A673 (cell line): ENCODE measurements around the gene DLG5. TPM values are rescaled to one million over a fixed set of nuclear protein-coding genes. Genes with fewer than 3 reads are reported as not detected.

ENCODE experiments used
- BruUV-seq: library from RNA; stranded (reverse); fragments of 400-500 nt; replicated peaks from 2 replicates; lab custom pipeline; 2021; lab: Mats Ljungman, UMichigan
- CTCF ChIA-PET: fragments of 300-600 bp; sonication (Branson Sonifier 250); formaldehyde crosslinking; loops from one replicate; lab custom pipeline; 2022; ENCODE audit warnings: antibody characterized with exemption; lab: Charles Lee
- POLR2A ChIA-PET: fragments of 300-600 bp; sonication (Branson Sonifier 250); formaldehyde crosslinking; loops from one replicate; lab custom pipeline; 2022; ENCODE audit warnings: antibody characterized with exemption; ENCODE audit not compliant: low non-redundant PET; lab: Charles Lee
- DNase-seq: peaks from one replicate; pipeline ENCODE4 v3.0.0-alpha.2; 2015; ENCODE audit warnings: low spot score
- H3K27ac ChIP-seq: fragments of 200-600 bp; sonication (generic); 2 replicates; pipeline ENCODE4 v1.5.1; 2016; ENCODE audit warnings: mixed run types, low read depth, mild to moderate bottlenecking, mixed read lengths, antibody characterized with exemption, low read length; ENCODE audit not compliant: poor library complexity, severe bottlenecking
- H3K27me3 ChIP-seq: fragments of 200-600 bp; sonication (generic); replicated peaks from 2 replicates; pipeline ENCODE4 v1.6.1; 2017; ENCODE audit warnings: mixed run types, low read depth, mild to moderate bottlenecking, mixed read lengths, antibody characterized with exemption, low read length; ENCODE audit not compliant: insufficient read depth, poor library complexity
- H3K36me3 ChIP-seq: fragments of 200-600 bp; sonication (generic); 2 replicates; pipeline ENCODE4 v1.6.1; 2016; ENCODE audit warnings: mixed run types, mild to moderate bottlenecking, mixed read lengths, antibody characterized with exemption, low read length; ENCODE audit not compliant: insufficient read depth, poor library complexity, severe bottlenecking
- H3K4me1 ChIP-seq: fragments of 200-600 bp; sonication (generic); 2 replicates; pipeline ENCODE4 v1.6.1; 2017; ENCODE audit warnings: mixed run types, mild to moderate bottlenecking, mixed read lengths, antibody characterized with exemption, low read length; ENCODE audit not compliant: insufficient read depth, poor library complexity, severe bottlenecking
- H3K4me3 ChIP-seq: fragments of 200-600 bp; sonication (generic); 2 replicates; pipeline ENCODE4 v1.5.1; 2016; ENCODE audit warnings: low read depth, mixed run types, mild to moderate bottlenecking, mixed read lengths, low read length; ENCODE audit not compliant: poor library complexity, severe bottlenecking
- H3K9me3 ChIP-seq: fragments of 200-600 bp; sonication (generic); 2 replicates; pipeline ENCODE4 v1.6.1; 2016; ENCODE audit warnings: mixed run types, low read depth, mild to moderate bottlenecking, mixed read lengths, antibody characterized with exemption, low read length; ENCODE audit not compliant: poor library complexity, severe bottlenecking
- EZH2 ChIP-seq: fragments of 200-600 bp; sonication (generic); IDR thresholded peaks from 2 replicates; pipeline ENCODE4 v1.6.1; 2017; ENCODE audit warnings: borderline replicate concordance, low read depth, mild to moderate bottlenecking, mixed read lengths, antibody characterized with exemption, low read length; ENCODE audit not compliant: poor library complexity, severe bottlenecking
- intact Hi-C: fragments of 100-400 bp; cut with micrococcal nuclease; formaldehyde crosslinking; loops from one replicate; pipeline ENCODE4 v1.10.0; 2022; ENCODE audit not compliant: unreplicated experiment
- total RNA-seq: library from RNA; stranded (reverse); gene quantifications from 2 replicates; pipeline ENCODE4 v1.2.3, GENCODE V29; 2021
- TF ChIP-seq, protein P1 (sequence below): fragments of 300-800, 200-600 bp; sonication (generic); conservative IDR thresholded peaks from 2 replicates; pipeline ENCODE4 v1.5.1; 2017; ENCODE audit warnings: low read depth, mild to moderate bottlenecking, antibody characterized with exemption, low read length, moderate library complexity, mixed read lengths

The DLG5 gene
- total RNA-seq, 1 experiment from 2014 or later = 44.0 TPM

DNA sequence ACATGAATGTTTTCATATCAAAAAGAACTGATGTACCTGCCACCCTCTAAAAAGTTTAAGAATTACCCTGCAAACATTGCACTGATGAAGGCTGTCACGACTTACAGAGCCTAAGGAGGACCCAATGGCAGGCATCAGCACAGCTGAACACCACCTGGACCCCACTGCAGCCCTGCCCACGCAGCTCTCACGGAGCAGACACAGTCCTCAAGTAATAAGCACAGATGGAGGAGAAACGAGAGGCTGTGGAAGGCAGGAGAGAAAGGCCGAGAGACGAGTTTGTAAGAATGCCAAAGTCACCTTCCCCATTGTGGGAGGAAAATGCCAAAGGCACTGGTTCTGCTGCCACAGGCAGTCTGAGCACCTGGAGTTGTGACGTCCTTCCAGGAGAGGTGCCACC is 135.0 kb downstream of the DLG5 start:
- H3K27ac ChIP-seq = no peak overlapping the region
- no peak overlapping the region for H3K4me3 ChIP-seq
- no peaks in the 10 kb centered on the region for H3K9me3 ChIP-seq
- H3K36me3 ChIP-seq = peaks cover 6% of the 10 kb centered on the region
- TF ChIP-seq, protein P1, sequence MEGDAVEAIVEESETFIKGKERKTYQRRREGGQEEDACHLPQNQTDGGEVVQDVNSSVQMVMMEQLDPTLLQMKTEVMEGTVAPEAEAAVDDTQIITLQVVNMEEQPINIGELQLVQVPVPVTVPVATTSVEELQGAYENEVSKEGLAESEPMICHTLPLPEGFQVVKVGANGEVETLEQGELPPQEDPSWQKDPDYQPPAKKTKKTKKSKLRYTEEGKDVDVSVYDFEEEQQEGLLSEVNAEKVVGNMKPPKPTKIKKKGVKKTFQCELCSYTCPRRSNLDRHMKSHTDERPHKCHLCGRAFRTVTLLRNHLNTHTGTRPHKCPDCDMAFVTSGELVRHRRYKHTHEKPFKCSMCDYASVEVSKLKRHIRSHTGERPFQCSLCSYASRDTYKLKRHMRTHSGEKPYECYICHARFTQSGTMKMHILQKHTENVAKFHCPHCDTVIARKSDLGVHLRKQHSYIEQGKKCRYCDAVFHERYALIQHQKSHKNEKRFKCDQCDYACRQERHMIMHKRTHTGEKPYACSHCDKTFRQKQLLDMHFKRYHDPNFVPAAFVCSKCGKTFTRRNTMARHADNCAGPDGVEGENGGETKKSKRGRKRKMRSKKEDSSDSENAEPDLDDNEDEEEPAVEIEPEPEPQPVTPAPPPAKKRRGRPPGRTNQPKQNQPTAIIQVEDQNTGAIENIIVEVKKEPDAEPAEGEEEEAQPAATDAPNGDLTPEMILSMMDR = no peak
- no peaks in the 10 kb centered on the region for H3K27me3 ChIP-seq
- ChIA-PET POLR2A (interaction anchor here (0.6 kb wide), 1 partner anchor 592 kb away, joined by 3 read pairs; no protein-coding TSS in a partner anchor), CTCF (no interaction called here)
- intact Hi-C loops = no loop called here
- H3K4me1 ChIP-seq = no peaks in the 10 kb centered on the region
- BruUV-seq = no TSS peak
- no peak for DNase-seq

DNA sequence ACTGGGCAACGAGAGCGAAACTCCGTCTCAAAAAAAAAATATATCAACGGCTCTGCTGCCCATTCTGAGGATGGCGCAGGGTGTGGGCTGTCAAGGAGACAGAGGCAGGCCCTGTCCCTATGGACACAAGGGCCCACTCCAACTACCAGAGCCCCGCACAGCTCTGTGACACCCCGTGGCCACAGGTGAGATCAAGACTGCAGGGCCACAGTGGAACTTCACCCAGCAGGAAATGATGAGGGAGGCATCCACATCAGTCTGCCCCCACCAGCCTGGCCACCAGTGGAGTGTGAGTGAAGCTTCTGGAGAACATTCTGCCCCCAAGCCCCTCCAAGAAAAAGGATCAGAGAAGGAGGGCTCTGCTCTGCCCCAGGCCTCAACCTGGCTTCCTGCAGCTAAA is 136.7 kb downstream of the DLG5 start:
- no peak for DNase-seq
- no TSS peak for BruUV-seq
- Histone ChIP-seq H3K9me3 (no peaks in the 10 kb centered on the region), H3K36me3 (peaks cover 3% of the 10 kb centered on the region), H3K27me3 (no peaks in the 10 kb centered on the region), H3K4me3 (no peak overlapping the region), H3K27ac (no peak overlapping the region), H3K4me1 (no peaks in the 10 kb centered on the region)
- POLR2A ChIA-PET = no interaction called here
- TF ChIP-seq EZH2 = no peak
- TF ChIP-seq, protein P1 = no peak
- intact Hi-C loops = no loop called here
- CTCF ChIA-PET = no interaction called here

DNA sequence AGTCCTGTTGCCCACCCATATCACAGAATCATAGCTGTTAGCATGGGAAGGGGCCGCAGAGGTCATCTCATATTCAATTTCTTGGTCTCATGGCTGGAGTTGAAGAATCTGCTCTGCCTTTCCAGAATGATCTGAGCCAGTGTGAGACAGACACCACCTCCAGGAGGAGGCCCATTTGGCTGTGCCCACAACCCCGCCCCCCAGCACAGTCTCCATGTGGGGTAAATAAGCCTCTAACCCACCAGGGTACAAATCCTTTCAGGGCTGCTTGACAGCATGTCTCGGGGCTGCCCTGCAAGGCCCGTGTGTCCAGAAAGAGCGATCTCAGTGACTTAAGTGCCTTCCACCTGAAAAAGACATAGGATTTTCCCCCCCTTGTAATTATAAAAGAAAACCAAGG is 137.5 kb downstream of the DLG5 start:
- Histone ChIP-seq H3K4me3 (no peak overlapping the region), H3K4me1 (no peaks in the 10 kb centered on the region), H3K9me3 (no peaks in the 10 kb centered on the region), H3K36me3 (peaks cover 3% of the 10 kb centered on the region), H3K27ac (no peak overlapping the region), H3K27me3 (no peaks in the 10 kb centered on the region)
- no peak for DNase-seq
- intact Hi-C loops = no loop called here
- BruUV-seq = no TSS peak
- POLR2A ChIA-PET = no interaction called here
- CTCF ChIA-PET = no interaction called here
- no peak for TF ChIP-seq EZH2
- TF ChIP-seq, protein P1 = no peak
